PFSK-1 (cell line): ENCODE data around the gene SLC11A1.

ENCODE experiments used
- FOXP2 ChIP-seq: optimal IDR thresholded peaks from 2 replicates; pipeline ENCODE3; 2011; ENCODE audit warnings: borderline replicate concordance, control low read depth, inconsistent platforms; ENCODE audit not compliant: insufficient read depth; ENCODE audit errors: extremely low read length, extremely low read depth
- POLR2AphosphoS5 ChIP-seq: IDR thresholded peaks from 2 replicates; pipeline ENCODE4 v1.6.1; 2012; ENCODE audit warnings: low read depth, mild to moderate bottlenecking, control low read depth, low read length, moderate library complexity
- REST ChIP-seq, 2 experiments: IDR thresholded peaks; 2 replicates each; pipeline versions ENCODE4 v1.6.1 to v1.8.0; 2011 to 2012; ENCODE audit warnings: low read depth in 2 of 2, low read length in 2 of 2, control low read depth in 1 of 2, inconsistent platforms in 1 of 2, mild to moderate bottlenecking in 1 of 2, moderate library complexity in 1 of 2; ENCODE audit not compliant: insufficient read depth in 1 of 2
- SIN3A ChIP-seq: IDR thresholded peaks from 2 replicates; pipeline ENCODE4 v1.6.1; 2012; ENCODE audit warnings: mild to moderate bottlenecking, low read length, moderate library complexity, borderline replicate concordance; ENCODE audit not compliant: insufficient read depth
- TAF1 ChIP-seq: IDR thresholded peaks from 2 replicates; pipeline ENCODE4 v1.6.1; 2012; ENCODE audit warnings: low read length, control low read depth, borderline replicate concordance; ENCODE audit not compliant: insufficient read depth

SLC11A1 gene

DNA sequence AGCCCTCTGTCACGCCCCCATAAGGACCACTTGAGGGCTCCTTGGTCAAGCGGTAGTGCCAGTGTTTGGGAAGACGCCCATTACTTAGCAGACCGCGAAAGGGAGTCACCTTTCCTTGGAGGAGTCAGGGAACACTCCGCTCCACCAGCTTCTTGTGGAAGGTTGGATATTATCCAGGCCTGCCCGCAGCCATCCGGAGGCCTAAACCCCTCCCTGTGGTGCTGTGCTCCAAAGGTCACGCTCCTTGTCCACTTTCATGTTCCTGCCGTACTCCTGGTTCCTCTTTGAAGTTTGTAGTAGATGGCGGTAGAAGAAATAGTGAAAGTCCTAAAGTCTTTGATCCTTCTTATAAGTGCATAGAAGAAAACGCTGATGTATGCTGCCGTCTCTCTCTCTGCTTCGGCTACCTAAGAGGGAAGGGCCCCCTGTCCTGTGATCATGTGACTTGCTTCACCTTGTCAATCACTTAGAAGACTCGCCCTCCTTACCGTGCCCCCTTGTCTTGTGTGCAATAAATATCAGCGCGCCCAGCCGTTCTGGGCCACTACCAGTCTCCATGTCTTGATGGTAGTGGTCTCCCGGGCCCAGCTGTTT lies 27.1 kb upstream of the SLC11A1 start:
- TF ChIP-seq SIN3A: no peak
- TF ChIP-seq POLR2AphosphoS5: no peak
- TF ChIP-seq TAF1: no peak
- TF ChIP-seq REST (IDR thresholded peaks at IDR 0.05; ENCODE audit: insufficient read depth in 1 of 2, low read depth in 2 of 2, low read length in 2 of 2): no peak
- TF ChIP-seq FOXP2: no peak

DNA sequence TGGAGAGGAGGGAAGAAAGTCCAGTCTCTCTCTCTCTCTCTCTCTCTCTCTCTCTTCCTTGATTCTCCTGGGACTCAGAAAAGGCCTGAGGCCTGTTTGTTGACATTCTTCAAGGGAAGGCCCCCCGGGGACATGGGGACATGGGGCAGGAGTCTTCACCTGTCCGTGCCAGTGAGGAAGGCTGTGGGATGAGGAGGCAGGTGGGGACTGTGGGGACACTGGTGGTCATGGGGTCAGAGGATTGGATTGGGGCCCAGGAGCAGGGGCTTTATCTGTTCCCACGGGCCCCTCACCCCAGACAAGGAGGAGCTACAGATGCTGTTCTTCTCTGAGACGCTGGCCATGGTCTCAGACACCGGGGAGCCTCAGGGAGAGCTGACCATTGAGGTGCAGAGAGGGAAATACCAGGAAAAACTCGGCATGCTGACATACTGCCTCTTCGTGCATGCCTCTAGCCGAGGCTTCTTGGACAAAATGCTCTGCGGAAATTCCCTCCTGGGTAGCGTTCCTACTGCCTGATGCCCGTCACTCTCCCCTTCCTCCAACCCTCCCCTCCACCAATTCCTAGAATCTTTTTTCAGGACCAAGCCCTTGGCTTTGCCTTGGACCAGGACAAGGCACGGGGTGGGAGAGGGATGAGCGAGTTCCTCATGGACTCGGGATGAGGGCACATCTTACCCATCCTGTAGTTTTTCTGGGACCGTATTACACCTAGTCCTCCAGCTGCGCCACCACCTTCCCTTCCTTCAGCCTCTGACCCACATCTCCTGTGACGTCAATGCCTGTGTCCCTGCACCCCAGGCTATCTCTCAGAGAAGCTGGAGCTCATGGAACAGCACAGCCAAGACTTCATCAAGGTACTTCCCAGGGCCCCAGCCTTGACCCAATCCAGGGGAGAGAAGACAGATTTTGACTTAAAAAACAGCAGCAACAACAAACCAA lies 24.6 kb upstream of the SLC11A1 start:
- no peak for TF ChIP-seq TAF1

DNA sequence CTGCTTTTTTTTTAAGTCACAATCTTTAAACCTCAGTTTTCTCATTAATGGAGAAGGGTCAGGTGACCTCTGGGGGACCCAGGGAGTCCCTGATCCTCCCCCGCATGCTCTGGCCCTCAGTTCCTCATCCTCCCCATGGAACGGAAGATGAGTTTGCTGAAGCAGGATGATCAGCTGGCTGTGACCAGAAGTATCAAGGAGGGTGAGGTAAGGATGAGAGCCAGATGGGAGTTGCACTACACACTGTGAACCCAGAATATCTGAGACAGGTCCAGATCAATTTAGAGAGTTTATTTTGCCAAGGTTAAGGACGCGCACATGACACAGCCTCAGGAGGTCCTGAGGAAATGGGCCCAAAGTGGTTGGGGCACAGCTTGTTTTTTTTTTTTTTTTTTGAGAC lies 21.6 kb upstream of the SLC11A1 start:
- TF ChIP-seq FOXP2 (no peak), POLR2AphosphoS5 (no peak), SIN3A (no peak), TAF1 (no peak), REST (IDR thresholded peaks at IDR 0.05; ENCODE audit: insufficient read depth in 1 of 2, low read depth in 2 of 2, low read length in 2 of 2) (no peak)

DNA sequence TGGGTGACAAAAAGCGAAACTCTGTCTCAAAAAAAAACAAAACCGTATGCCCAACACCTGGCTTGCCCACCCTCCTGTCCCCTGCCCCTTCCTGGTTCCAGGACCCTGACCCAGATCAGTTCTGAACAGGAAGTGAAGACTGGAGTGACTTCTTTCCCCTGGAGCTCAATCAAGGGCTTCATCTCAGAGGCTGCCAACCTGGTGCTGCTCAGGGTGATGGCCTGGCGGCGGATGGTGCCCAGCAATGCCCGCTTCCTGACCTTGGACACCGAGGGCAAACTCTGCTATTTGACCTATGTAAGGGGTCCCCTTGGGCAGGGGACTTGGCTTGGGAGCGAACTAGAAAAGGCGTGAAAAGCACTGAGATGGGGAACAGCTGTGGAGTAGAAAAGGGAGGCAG lies 19.5 kb upstream of the SLC11A1 start:
- TF ChIP-seq REST (IDR thresholded peaks at IDR 0.05; ENCODE audit: insufficient read depth in 1 of 2, low read depth in 2 of 2, low read length in 2 of 2) (no peak), POLR2AphosphoS5 (no peak), TAF1 (no peak), SIN3A (no peak), FOXP2 (no peak)

- TF ChIP-seq FOXP2 (no peak), SIN3A (no peak), POLR2AphosphoS5 (no peak), REST (IDR thresholded peaks at IDR 0.05; ENCODE audit: insufficient read depth in 1 of 2, low read depth in 2 of 2, low read length in 2 of 2) (no peak), TAF1 (no peak)
Measured at GRCh38 chr2:218363736-218364135, 18.3 kb upstream of the SLC11A1 start.
